ENCODE measurements around the gene HSF2BP.

DNA sequence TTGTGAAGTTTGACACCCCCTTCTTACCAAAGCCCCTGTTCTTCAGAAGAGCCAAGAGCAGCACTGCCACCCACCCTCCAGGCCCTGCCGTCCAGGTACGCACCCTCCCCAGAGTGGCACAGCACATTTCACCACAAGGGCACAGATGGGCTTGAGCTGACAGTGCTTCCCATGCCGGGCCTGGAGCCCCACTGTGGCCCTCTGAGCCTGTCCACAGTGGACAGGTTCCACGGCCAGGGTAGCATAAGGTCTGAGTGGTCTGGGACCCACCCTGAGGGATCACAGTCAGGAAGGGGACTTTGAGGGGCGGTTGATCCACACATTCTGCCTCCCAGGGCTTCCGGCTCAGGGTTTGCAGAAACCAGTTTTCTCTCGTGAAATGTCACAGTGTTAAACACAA, 31.1 kb upstream of the HSF2BP start:
- TF ChIP-seq, protein P1, sequence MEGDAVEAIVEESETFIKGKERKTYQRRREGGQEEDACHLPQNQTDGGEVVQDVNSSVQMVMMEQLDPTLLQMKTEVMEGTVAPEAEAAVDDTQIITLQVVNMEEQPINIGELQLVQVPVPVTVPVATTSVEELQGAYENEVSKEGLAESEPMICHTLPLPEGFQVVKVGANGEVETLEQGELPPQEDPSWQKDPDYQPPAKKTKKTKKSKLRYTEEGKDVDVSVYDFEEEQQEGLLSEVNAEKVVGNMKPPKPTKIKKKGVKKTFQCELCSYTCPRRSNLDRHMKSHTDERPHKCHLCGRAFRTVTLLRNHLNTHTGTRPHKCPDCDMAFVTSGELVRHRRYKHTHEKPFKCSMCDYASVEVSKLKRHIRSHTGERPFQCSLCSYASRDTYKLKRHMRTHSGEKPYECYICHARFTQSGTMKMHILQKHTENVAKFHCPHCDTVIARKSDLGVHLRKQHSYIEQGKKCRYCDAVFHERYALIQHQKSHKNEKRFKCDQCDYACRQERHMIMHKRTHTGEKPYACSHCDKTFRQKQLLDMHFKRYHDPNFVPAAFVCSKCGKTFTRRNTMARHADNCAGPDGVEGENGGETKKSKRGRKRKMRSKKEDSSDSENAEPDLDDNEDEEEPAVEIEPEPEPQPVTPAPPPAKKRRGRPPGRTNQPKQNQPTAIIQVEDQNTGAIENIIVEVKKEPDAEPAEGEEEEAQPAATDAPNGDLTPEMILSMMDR (IDR thresholded peaks at IDR 0.05): no peak
- TF ChIP-seq POLR2A (IDR thresholded peaks at IDR 0.05; ENCODE audit: low read depth): no peak
- no peak for TF ChIP-seq POLR2AphosphoS5 (IDR thresholded peaks at IDR 0.05)
